GM19463 (cell line): ENCODE data around the gene NFATC2.

Experiments used
- ATAC-seq: cut with Tn5 transposase; IDR thresholded peaks from one replicate; pipeline ENCODE4 v1.9.1; 2021; ENCODE audit warnings: mild to moderate bottlenecking, moderate library complexity; ENCODE audit not compliant: unreplicated experiment

Gene NFATC2

DNA sequence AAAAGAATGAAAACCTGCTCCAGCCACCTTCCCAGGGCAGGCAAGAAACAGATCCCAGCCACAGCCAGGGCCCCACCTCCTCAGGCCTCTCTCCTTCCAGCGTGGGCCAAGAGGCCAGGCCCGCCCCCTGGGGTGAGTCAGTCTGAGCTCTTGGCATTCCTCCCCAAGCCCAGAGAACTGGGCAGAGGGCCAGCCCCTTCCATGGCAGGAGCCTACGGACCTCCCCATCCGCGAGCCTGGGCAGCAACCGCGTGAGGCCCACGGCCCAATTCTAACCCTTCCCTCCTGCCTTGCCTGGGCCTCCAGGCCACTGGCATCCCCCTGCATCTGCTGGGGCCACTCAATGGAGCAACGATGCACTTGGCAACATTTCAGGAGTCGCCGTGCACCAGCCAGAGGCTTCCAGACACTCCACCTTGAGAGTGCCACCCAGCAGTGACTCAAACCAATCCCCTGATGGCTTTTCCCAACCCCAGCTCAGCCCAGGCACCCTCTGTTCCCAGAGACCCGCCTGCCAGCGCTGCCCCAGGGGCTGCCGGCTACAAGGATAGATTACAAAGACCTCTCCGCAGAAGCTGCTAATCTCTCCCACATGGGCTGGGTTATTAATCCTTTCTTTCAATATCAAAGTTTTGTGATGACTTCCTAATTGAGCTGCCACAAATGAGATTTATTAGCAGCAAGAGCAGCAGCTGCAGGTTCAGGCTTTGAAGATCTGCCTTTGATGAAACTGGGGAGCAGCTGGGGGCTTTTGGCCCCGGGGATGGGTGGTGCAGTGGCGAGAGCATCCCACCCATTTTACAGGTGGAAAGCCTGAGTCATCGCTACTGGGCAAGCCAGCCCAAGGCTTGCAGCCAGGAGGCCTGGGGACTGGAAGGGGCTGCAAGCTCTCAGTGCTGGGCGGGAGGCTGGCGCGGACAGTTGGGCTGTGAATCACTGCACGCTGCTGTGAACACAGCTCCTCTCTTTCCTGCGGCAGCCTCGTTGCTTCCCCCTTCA, 85.7 kb downstream of the NFATC2 start:
- ATAC-seq: no peak

DNA sequence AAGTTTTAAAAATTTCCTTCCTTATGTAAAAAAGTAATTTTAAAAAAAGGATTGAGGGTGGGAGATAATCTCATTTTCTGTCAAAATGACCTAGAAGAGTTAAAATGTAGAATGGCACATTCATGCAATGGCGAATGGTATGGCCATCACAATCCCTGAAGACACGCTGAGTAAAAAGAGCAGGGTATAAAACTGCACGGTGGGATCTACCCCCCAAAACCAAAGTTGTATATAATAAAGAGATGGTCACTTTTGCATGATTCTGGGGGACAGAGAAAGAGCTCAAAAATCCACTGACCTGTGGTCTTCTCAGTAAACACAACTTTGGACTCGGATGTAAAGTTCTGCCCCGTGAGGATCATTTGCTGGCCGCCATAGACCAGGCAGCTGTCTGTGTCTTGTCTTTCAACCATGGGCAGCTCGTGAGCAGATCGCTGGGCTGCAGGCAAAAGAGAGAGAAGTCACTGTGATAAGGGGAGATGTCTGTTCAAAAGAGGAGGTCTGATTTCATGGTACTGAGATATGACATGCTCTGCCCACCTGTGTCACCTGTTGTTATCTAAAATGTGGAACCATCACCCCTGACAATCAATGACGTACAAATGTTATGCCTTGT, 88.2 kb downstream of the NFATC2 start:
- ATAC-seq: no peak

DNA sequence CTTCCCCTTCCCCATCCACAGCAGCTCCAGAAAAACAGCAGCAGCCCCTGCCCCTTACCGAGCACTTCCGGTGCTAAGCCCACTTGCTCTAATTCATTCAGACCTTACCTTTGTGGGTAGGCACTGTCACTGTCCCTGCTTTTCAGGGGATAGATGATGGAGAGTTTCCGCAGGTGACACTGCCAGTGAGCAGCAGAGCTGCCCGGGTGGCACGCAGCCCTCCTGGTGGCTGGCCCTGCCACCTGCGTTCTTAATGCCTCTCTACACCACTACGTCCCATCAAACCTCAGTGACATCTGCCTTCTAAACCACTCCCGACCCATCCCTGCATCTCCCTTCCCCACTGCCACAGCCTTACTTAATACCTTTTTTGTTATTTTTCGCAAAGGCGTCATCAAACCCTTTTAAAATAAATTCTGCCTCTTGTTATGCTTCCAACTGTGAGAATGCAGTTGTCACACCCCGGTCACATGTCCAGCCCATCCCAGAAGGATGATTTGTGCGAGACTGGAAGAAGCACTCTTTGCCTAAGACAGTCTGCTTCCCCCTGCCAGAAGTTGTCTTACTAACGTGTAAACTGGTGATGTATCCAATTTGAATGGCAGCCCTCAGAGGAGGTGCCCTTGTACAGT, 89.7 kb downstream of the NFATC2 start:
- ATAC-seq: no peak

DNA sequence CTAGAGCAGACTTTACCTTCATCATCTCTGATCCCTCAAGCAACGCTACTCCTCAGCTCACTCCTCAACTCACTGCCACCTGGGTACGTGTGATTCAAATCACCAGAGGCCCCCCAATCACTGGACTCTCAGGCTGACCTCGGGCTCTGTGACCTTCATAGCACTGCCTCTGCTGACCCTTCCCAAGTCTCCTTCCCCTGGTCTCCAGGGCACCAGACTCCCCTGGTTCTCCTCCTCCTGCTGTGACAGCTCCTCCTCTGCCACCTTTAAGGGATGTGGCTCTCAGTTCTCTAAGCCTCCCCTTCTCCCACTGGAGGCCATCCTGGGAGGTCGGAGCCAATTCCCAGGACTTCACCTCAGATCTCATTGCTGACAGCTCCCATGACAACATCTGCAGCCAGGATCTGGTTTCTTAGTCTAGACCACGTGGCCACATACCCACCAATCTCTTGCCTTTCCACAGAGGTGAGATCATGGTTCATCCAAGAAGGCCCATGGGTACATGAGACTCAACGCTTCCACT, 90.4 kb downstream of the NFATC2 start:
- ATAC-seq: no peak

DNA sequence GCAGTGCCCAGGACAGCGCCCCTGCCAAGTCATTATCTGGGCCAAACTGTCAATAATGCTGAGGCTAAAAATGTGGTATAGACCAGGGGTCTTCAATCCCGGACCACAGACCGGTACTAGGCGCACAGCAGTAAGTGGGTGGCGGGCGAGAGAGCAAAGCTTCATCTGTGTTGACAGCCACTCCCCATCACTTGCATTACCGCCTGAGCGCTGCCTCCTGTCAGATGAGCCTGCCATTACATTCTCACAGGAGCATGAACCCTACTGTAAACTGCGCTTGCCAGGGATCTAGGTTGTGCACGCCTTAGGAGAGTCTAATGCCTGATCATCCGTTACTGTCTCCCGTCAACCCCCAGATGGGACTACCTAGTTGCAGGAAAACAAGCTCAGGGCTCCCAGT, 91.0 kb downstream of the NFATC2 start:
- ATAC-seq: no peak

DNA sequence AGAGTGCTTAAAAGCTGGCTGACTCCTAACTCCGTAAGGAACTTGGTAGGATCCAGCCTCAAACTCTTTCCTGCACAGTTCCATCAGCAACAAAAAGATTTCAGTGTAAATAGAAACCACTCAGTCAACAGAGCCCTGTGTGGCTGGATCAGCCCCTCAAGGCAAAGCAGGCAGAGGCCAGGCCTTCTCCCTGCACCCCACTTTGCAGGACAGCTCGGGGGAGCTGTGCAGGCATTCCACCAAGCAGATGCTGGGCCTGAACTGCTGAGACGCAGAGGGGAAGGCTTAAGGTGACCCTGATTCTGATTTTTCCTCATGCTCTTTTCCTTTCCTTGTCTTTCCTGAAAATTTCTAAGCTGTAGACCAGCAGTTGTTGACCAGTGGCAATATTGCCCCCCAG, 91.5 kb downstream of the NFATC2 start:
- ATAC-seq: no peak

DNA sequence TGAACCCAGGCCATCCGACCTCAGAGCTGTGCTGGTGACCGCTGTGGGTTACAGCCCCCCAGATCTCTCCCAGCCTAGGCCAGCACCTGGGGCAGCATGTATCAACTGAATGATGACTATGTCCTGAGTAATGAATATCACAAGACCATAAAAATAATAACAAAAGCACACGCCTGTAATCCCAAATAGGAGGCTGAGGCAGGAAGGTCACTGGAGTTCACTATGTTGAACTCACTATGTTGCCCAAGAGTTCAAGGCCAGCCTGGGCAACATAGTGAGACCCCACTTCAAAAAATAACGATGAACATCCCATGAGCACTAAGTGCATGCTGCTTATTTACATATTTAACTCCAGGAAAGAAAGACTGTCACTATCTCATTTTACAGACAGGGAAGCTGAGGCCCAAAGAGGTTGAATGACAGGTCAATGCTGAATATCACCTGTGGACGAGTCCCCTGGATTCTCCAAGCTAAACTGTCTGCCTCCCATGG, 92.3 kb downstream of the NFATC2 start:
- no peak for ATAC-seq

DNA sequence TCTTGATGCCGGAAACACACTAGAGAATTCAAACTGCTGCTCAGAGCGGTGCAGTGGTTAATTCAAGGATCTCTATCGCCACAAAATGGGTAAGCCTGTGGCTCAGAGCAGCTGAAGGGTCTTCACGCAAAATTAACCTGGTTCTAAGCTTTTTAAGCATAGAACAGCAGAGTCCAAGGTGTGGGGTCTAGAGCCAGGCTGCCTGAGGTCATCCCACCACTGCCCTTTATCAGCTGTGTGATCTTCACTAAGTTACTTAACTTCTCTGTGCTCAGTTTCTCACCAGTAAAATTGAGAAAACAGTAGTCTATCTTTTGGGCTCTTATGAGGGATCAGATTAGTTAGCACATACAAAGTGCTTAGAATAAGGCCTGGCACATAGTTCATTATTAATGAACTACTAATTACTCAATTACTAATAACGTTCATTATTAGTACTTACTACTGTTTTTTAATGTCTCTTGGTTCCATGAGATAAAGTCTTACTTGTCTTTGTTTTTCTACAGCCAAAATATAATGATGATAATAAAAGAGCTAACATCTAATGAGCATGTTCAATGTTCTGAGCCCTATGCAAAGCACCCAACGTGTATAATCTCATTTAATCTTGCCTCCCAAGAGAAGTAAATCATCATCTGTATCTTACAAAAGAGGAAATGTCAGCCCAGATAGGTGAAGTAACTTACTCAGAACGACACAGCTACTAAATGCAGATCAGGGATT, 92.9 kb downstream of the NFATC2 start:
- no peak for ATAC-seq

DNA sequence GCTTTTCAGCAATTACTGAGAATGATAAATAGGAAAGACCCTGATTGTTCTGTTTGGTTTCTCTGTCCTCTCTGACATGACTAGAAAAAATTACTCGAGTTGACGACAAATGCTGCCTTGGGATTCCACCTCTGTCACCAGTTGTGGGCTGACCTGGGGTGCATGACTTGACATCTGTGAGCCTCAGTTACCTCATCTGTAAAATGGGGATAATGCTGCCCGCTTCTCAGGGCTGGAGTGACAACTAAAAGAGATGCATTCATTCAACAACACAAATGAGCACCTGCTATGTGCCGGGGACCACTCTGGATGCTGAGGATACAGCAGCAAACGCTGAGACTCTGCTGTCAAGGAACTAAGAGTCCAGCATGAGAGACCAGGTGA, 94.8 kb downstream of the NFATC2 start:
- no peak for ATAC-seq

DNA sequence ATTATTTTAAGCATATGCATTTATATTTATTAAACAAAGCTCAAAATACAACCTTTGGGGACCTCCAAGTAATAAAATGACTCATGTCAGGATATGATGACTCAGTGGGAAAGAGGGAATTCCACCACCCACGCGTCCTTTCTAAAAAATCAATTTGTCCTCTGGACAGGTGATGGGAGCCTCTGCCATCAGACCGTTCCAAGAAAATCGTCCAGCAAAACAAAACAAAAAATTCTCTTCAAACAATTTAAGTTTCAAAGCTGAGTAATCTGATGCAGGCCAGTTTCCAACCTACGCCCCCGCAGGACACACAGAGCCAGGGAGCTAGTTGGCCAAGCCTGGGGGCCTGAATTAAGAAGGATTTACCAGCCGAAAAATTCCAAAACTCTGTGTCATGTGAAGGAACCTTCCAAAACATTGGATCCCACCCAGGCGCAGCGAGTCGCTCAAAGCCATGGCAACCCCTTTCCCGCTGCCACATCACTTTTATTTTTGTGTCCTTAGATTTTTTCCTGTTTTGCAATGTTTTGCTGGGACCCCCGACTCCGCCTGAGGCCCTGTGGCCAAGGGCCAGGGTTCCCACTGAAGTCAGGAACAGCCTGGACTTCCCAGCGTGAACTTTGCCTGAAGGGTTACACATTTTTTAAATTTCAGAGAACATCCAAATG, 95.3 kb downstream of the NFATC2 start:
- no peak for ATAC-seq

DNA sequence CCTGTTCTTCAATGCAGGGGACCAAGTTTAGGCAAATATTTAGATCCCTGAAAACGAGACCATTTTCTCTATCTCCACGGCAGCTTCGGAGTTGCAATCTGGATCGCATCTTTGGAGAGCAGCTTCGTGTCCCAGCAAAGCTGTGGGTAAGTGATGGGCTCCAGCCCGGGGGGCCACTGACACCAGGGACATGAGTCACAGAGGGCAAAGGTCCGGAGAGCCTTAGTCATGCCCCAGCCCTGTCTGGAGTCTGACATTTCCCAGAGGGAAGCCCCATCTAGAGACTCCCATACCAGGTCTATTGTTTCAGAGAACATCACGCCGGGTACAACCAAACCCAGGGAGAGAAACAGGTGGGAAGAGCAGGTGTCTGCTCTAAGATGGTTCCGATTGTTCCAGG, 95.9 kb downstream of the NFATC2 start:
- ATAC-seq: no peak

DNA sequence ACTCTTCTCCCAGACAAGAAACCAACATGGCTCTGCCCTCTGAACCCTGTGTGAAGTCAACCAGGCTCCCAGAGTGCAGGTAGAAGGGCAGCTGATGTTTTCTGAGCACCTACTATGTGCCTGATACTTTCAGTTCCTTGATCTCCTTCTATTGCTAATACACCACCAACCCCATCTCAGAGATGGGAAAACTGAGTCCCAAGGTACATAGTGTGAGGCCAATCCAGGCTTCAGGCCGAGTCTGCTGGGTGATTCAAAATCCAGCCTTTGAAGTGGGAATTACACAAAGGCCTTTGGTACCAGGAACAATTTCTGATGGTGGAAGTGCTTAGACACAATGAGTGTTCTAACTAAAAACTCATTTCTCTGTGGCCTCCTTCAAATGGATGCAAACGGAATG, 96.3 kb downstream of the NFATC2 start:
- no peak for ATAC-seq

DNA sequence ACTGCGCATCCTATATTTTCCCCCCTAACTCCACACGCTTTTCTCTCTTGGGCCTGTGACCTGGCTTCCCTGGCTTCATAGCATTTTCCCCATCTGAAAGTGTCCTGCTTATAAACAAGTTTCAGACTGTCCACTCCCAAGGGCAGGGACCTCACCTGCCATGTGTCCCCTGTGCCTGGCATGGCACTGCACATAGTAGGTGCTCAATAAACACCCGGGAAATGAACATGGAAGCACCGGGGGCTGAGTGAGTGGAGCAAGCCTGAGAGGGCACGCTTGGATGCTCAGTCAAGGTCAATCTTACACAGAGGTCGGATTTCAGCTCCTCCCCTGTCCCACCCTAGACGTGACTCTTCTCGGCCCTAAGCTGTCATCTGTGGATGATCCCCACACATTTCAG, 96.9 kb downstream of the NFATC2 start:
- ATAC-seq: no peak

DNA sequence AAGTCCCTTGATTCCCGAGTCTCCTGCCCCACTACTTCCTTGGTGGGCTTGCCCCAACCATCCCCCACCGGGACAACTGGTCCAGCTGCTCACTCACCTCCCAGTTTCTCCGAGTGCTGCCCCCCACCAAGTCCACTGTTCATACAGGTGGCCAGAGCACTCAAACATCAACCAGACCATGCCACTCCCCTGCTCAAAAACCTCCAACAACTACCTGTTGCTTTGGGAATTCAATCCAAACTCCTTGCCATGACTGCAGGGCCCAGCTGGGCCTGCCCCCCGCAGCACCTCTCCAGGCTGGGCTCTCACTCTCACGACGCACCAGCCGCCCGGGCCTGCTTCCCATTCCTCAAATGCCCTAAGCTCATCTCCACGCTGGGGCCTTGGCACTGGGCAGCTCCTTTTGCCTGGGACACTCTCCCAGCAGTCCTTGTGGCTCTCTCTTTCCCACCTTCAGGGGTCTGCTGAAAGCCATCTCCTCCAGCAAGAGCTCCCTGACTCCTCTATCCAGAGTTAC, 97.5 kb downstream of the NFATC2 start:
- ATAC-seq: no peak

DNA sequence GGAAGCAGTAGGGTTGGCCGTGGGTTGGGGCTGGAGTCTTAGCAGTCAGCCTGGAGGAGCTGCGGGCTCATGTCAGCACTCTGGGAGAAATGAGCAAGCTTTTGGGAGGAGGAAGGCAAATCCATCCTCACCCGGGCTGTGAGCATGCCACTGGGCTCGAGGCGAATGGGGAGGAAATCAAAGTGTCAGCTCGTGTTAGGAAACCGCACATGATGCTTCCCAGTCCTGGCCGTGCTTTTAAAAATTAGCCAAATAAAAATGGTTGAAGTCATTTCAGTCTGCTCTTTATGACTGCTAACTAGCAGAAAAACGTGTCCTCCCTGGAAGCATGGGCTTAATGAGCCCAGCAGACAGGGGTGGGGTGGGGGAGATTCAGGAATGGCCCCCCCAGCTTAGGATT, 98.1 kb downstream of the NFATC2 start:
- ATAC-seq: no peak

DNA sequence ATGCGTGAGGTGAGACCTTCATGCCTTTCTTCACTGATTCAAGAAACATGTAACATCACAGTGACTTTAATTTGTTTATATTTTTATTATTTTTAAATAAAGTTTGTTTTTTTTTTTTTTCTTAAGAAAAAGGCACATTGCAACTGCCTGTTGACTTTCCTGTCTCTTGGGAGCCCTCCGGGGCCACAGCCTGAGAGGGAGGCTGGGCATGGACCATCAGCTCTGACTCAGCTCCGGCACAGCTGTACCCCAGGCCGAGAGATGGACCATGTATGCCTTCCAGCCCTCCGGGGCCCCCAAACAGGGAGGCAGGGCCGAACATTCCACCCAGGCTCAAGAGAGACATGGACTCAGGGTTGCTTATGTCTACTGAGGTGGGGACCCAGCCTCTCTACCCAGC, 99.9 kb downstream of the NFATC2 start:
- no peak for ATAC-seq

DNA sequence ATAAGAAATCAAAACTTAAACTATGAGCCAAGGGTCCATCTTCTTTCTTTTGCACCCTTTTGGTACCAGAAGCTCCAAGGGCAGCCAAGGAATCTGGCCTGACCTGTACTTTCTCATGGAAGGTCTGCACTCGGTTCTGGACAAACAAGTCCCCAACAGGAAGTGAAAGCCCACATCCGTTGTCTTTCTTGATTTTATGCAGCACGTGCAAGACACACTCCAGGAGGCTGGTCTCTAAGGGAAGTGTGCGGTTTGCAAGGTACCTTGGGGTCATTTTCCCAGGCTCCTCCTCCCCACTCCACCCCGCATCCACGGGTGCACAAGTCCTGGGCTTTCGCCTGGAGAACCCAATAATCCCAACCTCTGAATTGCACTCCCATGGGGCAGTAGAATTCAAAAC, 101.9 kb downstream of the NFATC2 start:
- peak; percentile 70 for ATAC-seq

DNA sequence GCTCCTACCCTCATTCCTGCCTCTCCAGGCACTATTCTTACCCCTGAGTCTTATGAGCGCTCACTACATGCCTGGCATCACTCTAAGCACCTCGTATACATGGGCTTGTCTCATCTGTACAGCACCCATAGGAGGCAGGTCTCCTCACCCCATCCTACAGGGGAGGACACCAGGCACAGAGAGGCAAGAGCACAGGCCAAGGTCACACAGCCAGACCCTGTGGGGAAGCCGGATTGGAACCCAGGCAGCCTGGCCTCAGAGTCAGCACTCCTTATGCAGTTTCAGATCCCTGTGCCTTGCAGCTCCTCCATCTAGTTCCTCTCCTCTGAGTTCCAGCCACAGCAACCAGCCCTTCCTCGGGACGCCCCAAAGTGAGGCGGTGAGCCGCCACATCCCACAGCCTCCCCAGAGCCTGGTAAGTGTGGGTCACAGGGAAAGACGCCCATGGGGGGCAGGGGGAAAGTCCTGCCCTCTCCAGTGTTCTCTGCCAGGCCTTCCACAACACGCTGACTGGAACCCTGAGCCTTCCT, 103.3 kb downstream of the NFATC2 start:
- no peak for ATAC-seq

DNA sequence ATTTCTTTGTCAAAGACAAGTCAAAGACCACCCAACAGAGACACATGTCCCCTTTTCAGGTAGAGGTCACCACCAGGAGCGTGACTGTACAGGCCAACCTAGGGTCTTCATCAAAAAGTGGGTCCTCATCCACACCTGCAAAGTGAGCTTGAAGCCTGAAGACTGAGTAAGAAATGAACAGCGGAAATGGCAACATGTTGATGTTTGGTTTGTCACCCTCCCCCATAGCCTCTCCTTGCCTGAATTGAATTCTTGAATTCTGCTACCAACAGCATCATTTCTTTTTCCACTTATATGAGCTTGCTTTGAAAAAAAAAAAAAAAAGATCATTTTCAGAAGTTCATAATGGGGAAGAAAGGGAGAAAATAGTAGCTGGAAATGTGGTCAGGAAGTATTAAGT, 104.4 kb downstream of the NFATC2 start:
- no peak for ATAC-seq
